ENCODE results near the gene PKIG.
"Not testable (repeated sequence)": the region's sequence is repeated elsewhere in the genome, so short reads cannot be mapped to it uniquely, and the experiment has no call there.

Gene PKIG

DNA sequence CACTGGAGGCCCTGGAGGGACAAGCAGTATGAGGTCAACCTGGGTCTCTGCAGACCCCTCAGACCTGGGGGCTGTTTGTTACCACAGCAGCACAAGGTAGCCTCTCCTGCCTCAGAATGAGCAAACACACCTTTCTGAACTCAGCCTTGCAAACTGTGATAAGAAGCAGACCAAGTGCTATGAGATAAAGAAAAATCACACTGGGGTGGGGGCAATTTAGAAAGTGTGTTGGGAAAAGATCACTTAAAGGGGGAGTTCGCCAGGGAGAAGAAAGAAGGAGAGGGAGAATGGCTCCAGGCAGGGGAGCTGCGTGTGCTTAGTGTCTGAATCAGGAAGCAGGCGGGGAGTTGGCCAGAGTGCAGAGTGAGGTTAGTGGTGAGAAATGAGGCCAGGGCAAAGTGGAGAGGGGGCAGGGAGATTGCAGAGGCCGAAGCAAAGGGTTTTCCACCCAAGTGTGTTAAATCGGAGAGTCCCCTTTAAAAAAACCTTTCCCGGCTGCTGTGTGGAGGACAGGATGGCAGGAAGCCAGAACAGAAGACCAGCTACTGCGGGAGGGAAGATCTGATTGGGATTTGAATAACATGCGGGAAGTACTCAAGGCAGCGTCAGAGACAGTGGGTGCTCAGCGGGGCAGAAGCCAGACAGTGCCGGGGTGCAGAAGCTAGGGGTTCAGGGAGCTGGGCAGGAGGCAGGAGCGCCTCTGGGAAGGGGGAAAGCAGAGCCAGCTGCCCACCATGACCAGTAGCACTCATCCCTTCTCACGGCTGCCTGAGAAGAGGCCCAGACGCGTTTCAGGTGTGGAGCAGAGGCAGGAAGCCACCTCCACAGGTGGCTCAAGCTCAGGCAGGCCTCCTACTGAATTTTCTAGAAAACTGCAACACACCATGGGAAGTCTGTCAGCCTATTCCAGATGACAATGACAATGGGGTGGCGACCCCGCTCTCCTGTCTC lies 60.1 kb downstream of the PKIG start:
- DNase-seq (ENCODE audit: low read depth in 2 of 2) = peak; percentile 68 to 70

DNA sequence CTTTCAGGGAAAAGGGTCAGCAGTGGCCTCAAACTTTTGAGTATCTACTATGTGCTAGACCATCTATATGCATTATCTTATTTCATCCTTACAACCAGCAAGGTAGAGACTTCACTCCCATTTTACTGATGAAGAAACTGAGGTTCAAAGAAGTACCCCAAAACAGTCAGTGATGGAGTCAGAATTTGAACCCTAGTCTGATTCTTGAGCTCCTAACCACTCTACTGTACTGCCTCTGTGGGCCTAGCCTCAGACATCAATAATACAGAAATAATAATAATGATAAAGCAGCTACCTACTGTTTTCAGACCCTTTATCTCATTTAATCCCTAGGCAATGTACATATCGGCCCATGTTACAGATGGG lies 60.8 kb downstream of the PKIG start:
- DNase-seq (ENCODE audit: low read depth in 2 of 2) = no peak

DNA sequence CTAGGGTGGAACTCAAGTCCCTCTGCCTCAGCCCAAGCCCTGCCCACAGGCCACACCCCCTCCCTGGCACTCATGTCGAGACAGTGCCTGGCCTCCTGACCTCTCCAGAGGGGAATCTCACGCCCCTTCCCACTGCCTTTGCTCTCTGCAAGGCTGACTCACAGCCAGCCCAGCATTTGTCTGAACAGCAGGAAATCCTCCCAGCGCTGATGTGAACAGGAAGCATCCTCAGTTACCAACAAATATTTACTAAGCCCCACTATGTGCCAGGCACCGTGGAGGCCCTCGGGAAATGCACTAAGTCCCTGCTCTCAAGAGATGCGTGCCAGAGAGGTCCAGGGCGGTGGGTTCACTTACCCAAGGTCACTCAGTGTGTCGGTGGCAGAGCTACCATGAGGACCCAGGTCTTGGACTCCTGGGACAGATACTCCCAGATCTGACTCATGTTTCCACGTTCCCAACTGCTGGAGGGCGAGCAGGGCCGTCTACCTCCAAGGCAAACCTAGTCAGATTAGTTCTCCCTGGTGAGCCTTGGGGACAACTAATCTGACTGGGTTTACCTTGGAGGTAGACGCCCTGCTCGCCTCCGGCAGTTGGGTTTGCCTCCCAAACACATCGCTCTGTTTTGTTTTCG lies 61.3 kb downstream of the PKIG start:
- peak in 1 of 2 experiments; percentile 28 for DNase-seq (ENCODE audit: low read depth in 2 of 2)

DNA sequence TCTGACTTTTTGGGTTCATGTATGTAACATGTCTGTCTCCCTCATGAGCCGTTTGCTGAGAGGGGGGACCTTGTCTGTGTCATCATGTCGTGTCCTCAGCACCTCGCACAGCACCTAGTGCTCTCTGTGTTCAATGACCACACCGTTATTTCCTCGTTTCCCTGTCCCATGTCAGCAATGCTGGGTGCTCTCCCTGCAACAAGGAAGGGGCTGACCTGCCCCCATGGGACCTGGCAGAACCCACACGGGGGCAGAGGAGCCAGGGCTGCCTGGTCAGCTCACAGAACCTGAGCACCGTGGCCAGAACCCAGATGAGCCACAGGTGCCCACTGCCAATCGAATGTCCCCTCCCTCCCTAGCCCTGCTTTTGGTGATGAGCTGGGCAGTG lies 61.8 kb downstream of the PKIG start:
- DNase-seq (ENCODE audit: low read depth in 2 of 2) = no peak

DNA sequence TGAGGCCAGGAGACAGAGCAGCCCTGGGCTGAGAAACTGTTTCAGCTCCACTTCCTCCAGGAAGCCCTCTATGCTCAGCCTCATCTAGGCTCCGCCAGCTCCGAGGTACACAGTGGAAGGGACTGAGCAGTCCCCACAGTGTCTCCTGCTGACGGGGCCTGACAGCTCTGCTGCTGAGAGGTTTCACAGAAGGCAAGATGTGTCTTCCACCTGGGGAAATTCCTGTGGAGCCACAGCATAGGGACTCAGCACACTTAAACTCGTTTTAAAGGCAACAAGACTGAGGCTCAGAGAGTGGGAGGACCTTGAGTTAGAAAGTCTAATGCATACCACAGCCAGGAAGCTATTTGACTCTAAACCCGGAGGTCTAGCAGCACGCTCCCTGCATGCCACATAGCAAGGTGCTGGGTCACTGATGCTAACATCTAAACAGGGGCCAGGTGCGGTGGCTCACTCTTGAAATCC lies 62.3 kb downstream of the PKIG start:
- DNase-seq (ENCODE audit: low read depth in 2 of 2) = no peak

DNA sequence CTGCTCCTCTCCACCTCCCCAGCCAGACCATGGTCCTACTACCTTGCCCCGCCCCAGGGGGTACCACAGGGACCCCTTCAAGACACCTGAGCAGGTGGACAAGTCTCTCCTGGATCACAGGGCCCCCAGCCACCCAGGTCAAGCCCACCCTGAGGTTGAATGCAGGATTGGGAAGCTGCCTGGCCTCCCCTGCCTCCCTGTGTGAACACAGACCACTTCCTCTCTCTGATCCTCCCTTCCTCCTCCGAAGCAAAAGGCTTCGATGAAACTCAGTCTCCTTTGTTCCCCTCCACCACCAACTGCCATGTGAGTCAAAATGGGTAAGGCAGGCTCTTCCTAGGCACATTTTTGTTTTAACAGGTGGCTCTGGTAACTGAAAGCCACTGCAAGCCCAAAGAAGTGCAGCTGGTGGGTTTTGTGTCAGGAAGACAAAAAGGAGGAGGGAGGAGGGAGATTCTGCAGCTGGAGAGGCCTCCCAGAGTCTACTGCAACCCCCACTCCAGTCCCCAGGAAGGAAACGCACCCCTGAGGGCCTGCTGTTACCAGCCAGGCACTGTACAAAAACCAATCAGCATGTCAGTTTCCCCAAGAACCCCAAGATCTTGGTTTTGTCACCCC lies 63.8 kb downstream of the PKIG start:
- no peak for DNase-seq (ENCODE audit: low read depth in 2 of 2)

DNA sequence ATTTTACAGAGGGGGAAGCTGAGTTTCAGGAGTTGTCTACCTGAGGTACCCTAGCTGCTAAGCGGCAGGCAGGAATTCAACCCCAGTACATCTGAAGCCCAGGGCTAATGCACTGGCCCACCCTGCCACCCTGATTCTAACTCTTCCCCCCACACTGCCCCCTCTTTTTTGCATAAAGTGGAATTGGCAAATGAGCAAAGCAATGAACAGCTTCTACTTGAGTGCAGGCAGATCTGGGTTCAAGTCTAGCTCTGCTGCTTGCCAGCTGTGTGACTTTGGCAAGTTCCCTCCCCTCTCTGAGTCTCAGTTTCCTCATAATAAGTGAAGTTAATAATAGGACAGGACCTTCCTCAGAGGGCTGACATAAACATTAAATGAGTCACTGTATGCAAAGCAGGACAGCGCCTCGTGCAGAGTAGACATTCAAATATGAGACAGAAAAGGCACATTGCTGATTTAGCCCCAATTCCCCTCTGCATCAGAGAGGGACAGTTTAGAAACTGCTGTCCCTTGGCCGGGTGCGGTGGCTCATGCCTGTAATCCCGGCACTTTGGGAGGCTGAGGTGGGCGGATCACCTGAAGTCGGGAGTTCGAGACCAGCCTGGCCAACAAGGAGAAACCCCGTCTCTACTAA lies 64.4 kb downstream of the PKIG start:
- no peak for DNase-seq (ENCODE audit: low read depth in 2 of 2)

DNA sequence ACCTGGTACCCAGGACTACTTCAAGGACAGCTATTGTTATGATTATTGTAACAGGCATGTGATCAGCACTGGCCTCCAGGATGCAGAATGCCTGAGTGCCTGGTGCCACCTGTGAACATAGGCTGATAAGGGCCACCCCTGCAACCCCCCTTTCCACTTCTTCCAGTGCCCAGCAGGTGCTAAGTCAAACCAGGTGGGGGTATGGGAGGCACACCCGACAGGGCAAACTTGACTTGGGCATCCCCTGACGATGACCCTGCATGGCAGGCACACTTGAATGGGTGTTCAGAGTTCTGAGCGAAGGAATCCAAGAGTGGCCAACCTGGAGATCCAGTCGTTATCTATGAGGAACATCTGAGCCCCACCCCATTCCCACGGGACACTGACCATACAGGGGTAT lies 65.7 kb downstream of the PKIG start:
- DNase-seq (ENCODE audit: low read depth in 2 of 2) = no peak

DNA sequence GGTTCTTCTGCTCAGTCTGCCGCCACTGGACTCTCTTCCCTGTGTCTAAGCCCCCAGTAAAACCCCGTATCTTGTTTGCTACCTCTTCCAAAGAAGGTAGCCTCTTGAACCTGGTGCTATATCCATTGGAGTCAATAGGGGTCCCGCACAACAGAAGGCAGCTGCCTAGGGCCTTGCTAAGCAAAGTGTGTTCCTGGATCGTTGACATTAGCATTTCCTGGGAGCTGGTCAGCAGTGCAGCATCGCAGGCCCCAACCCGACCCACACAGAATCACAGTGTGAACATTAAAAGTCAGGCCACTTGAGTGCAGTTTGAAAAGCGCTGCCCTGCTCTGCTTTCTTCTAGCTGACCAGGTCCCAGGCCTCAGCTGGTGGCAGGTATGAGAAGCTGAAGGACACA lies 66.2 kb downstream of the PKIG start:
- DNase-seq (ENCODE audit: low read depth in 2 of 2) = no peak

DNA sequence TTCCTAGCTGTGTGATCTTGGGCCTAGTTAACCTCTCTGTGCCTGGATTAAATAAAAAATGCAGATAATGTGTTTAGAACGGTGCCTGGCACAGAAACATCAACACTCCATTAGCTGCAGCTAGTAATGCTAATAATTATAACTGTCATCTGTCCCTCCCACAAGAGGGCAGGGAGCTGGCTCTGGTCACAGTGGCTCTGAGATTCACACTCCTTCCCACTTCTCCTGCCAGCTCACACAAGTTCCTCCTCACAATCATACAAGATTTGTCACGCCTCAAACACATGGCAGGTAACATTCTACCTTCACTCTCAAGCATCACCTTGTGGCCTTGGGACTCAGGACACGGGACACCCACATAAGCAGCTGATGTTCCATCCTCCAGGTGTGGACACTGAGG lies 66.7 kb downstream of the PKIG start:
- no peak for DNase-seq (ENCODE audit: low read depth in 2 of 2)

DNA sequence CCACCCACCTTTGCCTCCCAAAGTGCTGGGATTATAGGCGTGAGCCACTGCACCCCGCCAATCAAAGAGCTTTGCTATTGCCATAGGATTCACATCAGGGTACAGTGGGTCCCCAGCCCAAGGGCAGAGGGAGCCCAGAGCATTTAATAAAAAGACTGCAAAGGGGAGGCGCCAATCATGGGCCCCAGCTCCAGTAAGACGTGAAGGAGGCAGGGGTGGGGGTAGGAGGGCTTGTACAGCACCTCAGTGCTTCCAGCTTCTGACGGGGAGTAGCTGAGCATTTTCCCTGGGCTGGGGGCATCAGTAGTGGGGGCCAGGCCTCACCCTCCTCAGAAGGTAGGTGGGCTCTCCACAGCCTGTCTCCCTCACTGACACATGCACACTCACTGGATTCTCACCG lies 67.6 kb downstream of the PKIG start:
- no peak for DNase-seq (ENCODE audit: low read depth in 2 of 2)

DNA sequence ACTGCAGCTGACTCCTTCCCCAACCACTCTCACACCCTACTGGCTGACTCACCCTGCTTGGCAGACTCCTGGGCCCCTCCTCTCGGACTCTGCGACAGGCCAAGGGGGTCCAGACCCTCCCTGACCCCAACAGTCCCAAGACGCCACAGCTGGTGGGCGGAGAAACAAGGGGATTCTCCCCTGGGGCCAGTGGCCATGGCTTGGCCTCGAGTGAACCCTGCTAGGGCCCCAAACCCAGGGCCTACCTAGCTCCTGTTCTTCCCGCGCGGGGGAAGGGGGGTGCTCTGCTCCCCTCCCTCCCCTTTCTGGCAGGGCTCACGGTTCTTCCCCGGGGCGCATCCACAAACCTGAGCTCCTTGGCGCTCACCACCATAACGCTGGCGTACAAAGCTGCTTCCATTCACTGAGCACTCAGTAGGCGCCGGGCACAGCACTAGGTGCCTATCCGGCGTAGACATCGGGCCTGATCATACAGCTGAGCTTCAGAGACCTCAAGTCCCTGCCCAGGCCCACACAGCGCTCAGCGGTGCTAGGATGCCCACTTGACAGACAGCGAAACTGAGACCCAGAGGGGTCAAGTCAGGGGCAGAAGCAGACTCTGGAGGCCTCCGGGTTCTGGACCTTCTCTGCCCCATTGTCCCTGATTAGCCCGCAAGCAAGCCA lies 68.5 kb downstream of the PKIG start:
- DNase-seq (ENCODE audit: low read depth in 2 of 2) = no peak

DNA sequence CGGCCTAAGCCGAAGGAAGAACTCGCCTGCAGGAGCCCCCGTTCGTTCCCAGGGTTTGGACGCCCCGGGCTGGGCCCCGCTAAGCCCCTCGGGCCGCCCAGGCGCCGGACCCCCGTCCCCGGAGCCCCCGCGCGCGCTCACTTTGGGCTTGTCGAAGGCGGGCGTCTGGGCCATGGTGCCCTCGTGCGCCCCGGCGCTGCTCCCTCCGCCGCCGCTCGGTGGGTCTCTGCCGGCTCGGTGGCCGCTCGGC lies 69.0 kb downstream of the PKIG start:
- DNase-seq (ENCODE audit: low read depth in 2 of 2) = no peak

DNA sequence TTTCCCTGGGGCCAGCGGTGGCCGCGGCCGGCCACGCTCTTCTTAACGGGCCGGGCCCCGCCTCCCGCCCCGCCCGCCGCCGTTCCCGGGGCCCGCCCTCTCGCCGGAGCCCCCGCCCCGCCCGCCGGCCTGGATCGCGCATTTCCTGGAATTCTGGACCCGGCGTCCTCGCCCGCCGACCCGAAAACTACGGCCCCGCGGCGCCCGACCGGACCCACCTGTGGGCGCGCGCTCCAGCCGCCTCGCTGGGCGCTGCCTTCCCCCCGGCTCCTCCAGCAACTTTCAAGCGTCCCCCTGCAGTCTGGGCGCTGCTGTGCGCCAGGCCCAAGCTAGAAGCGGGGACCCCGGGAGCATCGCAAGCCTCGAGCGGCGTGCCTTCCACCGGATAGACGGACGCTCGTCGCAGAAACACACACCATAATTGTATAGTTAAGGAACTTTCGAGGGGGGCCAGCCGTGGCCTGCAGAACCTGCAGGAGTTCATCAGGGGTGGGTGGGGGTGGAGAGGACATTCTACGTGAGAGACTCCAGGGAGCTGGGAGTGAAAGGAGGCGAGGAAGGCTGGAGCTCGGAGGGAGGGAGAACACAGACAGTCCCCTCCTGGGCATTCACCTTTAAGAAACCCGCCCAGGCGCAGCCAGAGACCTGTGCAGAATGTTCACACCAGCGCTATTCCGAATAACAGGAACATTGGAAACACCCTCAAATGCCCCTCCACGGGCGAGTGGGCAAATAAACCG lies 69.5 kb downstream of the PKIG start, which contains the start of gene ADA:
ADA (minus strand) TSS at position 16 of the 740 bp plus-strand sequence. CDS start 92 bp downstream, outside the sequence.
- no peak for DNase-seq (ENCODE audit: low read depth in 2 of 2)

DNA sequence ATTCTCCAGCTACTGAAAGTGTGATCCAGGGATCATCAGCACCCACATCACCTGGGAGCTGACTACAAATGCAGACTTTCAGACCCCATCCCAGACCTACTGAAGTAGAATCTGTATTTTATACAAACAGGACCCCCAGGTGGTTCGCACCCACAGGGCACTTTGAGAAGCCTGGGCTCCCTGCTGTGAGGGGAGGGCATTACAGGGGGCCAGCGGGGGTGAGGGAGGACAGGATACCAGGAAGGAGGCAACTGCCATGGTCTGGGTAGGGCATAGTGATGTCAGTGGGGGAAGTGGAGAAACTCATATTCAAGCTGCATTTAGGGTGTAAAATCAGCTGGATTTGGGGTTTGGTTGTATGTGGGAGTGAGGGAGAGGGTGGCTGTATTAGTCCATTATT lies 71.2 kb downstream of the PKIG start:
- DNase-seq (ENCODE audit: low read depth in 2 of 2) = no peak

DNA sequence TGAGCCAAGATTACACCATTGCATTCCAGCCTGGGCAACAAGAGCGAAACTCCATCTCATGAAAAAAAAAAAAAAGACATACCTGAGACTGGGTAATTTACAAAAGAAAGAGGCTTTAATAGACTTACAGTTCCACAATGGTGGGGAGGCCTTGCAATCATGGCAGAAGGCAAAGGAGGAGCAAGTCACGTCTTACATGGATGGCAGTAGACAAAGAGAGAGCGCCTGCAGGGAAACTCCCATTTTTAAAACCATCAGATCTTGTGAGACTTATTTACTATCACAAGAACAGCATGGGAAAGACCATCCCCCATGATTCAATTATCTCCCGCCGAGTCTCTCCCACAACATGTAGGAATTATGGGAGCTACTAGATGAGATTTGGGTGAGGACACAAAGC lies 71.8 kb downstream of the PKIG start:
- not testable (repeated sequence) for DNase-seq (ENCODE audit: low read depth in 2 of 2)

DNA sequence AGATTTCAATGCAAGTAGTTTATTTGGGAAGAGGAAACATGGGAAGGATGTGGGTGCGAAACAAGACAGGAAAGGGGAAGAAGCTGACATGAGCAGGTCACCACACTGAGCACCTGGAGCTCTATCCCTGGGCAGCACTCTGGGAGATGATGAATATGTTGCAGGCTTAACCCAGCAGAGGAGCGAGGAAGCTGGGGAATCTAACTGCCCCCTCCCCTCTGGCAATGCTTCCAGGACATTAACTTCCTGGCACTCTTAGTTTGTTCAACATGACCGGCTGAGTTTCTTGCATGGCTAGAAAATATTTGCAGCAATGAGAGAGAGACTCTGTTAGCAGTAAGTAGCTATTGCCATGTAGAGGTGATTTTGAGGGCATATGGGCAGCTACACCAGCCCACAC lies 74.1 kb downstream of the PKIG start:
- DNase-seq (ENCODE audit: low read depth in 2 of 2) = no peak

DNA sequence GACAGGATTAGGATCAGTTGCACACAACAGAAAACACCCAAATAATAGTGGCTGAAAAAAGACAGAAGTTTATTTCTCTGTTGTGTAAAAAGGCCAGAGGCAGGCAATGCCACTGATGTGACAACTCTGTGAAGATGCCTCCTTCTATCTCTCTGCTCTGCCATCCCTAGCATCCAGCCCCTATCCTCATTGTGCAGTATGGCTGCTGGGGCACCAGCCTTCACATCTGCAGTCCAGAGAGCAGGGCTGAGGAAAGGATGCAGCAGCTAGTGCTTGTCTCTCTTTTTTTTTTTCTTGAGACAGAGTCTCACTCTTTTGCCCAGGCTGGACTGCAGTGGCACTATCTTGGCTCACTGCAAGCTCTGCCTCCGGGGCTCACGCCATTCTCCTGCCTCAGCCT lies 75.5 kb downstream of the PKIG start:
- no peak for DNase-seq (ENCODE audit: low read depth in 2 of 2)

DNA sequence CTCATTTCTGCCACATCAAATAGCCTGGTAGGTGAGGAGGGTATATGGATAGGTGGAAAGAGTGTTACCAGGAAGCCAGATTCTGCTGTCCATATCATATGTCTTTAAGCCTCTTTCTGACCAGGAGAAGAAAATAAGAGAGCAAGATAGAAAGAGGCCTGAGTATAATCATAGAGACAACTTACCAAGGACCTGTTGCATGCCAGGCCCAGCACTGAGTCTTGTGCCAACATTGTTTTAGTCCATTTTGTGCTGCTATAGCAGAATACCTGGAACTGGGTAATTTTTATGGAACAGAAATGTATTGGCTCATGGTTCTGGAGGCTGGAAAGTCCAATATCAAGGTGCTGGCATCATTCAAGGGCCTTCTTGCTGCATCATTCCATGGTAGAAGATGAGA lies 76.4 kb downstream of the PKIG start:
- no peak for DNase-seq (ENCODE audit: low read depth in 2 of 2)

DNA sequence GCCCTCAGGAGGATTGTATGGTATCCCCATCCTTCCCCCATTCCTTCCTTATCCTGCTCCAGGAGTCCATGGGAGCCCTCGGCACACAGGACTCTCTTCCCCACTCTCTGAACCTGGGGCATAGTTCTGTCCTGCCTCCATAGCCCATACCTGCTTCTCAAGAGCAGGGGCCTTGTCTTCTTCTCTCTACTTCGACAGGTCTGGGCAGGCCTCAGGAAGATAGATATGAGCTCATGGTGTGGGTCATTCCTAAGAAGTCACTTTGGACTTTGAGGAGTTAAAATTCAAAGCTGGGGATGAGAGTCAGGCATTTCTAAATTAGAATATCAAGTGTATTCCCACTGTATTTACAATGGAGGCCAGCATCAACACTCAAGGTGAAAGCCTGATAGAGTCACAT lies 77.6 kb downstream of the PKIG start:
- DNase-seq (ENCODE audit: low read depth in 2 of 2) = no peak

DNA sequence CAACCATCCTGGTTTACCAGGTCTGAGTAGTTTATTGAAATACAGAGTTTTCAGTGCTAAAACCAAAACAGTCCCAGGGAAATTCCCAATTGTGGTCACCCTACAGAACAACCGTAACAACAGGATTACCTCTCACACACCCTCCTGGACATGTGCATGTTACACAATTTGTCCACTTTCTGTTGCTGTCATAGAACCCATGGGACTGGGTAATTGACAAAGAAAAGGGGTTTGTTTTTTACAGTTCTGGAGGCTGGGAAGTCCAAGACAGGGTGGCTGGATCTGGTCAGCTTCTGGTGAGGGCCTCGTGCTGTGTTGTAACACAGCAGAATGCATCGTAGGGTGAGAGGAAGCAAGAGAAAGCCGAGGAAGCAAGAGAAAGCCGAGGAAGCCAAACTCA lies 78.2 kb downstream of the PKIG start:
- no peak for DNase-seq (ENCODE audit: low read depth in 2 of 2)

All from fibroblast of skin of left quadriceps (primary cell).